HG03066 (cell line): ENCODE measurements around the gene MATN1.

Experiments used
- ATAC-seq: cut with Tn5 transposase; IDR thresholded peaks from one replicate; pipeline ENCODE4 v1.9.1; 2021; ENCODE audit warnings: low read depth; ENCODE audit not compliant: unreplicated experiment

MATN1 gene

GRCh38 chr1:30732277-30732996 lies 9.1 kb upstream of the MATN1 start:
- ATAC-seq: no peak

GRCh38 chr1:30731806-30732276 lies 8.5 kb upstream of the MATN1 start:
- ATAC-seq: no peak

- no peak for ATAC-seq
These were observed 7.9 kb upstream of the MATN1 start for GRCh38 chr1:30731109-30731805.

- no peak for ATAC-seq
These were observed 7.1 kb upstream of the MATN1 start for GRCh38 chr1:30730346-30731108.

- ATAC-seq: no peak
These were observed 6.5 kb upstream of the MATN1 start for GRCh38 chr1:30729901-30730300.

- no peak for ATAC-seq
These were observed 5.7 kb upstream of the MATN1 start for GRCh38 chr1:30728832-30729638.

GRCh38 chr1:30728340-30728739 lies 5.0 kb upstream of the MATN1 start:
- no peak for ATAC-seq

GRCh38 chr1:30727824-30728223 lies 4.4 kb upstream of the MATN1 start:
- no peak for ATAC-seq

- no peak for ATAC-seq
These were observed 3.6 kb upstream of the MATN1 start for GRCh38 chr1:30726773-30727684.

GRCh38 chr1:30726236-30726635 lies 2.9 kb upstream of the MATN1 start:
- ATAC-seq: no peak

- no peak for ATAC-seq
These were observed 2.2 kb upstream of the MATN1 start for GRCh38 chr1:30725450-30726095.

- ATAC-seq: no peak
These were observed 1.5 kb upstream of the MATN1 start for GRCh38 chr1:30724655-30725421.

GRCh38 chr1:30724175-30724574 lies 790 bp upstream of the MATN1 start:
- ATAC-seq: no peak

- ATAC-seq: no peak
These were observed 1.4 kb downstream of the MATN1 start for GRCh38 chr1:30721812-30722537.

- ATAC-seq: no peak
These were observed 2.0 kb downstream of the MATN1 start for GRCh38 chr1:30721341-30721793.

- ATAC-seq: no peak
These were observed 2.8 kb downstream of the MATN1 start for GRCh38 chr1:30720271-30721223.
